MM.1S (cell line): Measurements from ENCODE around the gene SORL1.

Experiments
- CTCF ChIP-seq: fragments of 300-600 bp; sonication (generic); IDR thresholded peaks from 2 replicates; pipeline ENCODE4 v1.5.1; 2016; ENCODE audit warnings: antibody characterized with exemption, low read length, mixed read lengths
- EZH2phosphoT487 ChIP-seq: fragments of 300-600 bp; sonication (generic); IDR thresholded peaks from 2 replicates; pipeline ENCODE4 v1.6.1; 2018; ENCODE audit warnings: antibody characterized with exemption, low read length

GRCh38 chr11:121613724-121614123 lies 161.6 kb downstream of the SORL1 start:
- TF ChIP-seq CTCF (no peak), EZH2phosphoT487 (no peak)
